ENCODE data around the gene B3GAT2. TPM values are rescaled to one million over a fixed set of nuclear protein-coding genes. Genes with fewer than 3 reads are reported as not detected.

The B3GAT2 gene
- polyA plus RNA-seq, 1 of the 3 experiments (the other 2 are of a cell fraction): under 0.01 TPM

DNA sequence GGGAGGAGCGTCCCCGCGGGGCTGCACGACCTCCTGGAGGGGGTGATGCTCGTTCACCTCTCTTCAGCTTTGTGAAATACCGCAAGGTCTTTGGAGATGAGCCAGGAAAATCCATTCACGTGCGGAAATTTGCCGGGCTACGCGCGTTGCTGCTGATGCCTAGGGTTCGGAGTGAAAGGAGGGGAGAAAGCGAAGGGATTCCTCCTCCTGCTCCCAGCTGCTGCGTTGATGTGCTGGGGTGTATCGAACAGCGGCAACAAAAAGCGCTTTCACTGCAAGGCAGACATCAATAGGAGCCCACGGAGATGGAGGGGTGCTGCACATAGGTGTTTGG is 391 bp upstream of the B3GAT2 start:
- TF ChIP-seq FOXM1 (IDR thresholded peaks at IDR 0.05; ENCODE audit: low read depth): no peak
- no peak for TF ChIP-seq ELF1 (IDR thresholded peaks at IDR 0.05)
- TF ChIP-seq SIN3A (IDR thresholded peaks at IDR 0.05; ENCODE audit: borderline replicate concordance, low read depth, low read length): no peak
- no peak for TF ChIP-seq NFIC (IDR thresholded peaks at IDR 0.05; ENCODE audit: borderline replicate concordance)
- TF ChIP-seq POLR2AphosphoS5 (IDR thresholded peaks at IDR 0.05; ENCODE audit: low read depth, low read length): no peak
- TF ChIP-seq TAF1 (IDR thresholded peaks at IDR 0.05; ENCODE audit: borderline replicate concordance, low read depth, low read length): no peak
- TF ChIP-seq, protein P1, sequence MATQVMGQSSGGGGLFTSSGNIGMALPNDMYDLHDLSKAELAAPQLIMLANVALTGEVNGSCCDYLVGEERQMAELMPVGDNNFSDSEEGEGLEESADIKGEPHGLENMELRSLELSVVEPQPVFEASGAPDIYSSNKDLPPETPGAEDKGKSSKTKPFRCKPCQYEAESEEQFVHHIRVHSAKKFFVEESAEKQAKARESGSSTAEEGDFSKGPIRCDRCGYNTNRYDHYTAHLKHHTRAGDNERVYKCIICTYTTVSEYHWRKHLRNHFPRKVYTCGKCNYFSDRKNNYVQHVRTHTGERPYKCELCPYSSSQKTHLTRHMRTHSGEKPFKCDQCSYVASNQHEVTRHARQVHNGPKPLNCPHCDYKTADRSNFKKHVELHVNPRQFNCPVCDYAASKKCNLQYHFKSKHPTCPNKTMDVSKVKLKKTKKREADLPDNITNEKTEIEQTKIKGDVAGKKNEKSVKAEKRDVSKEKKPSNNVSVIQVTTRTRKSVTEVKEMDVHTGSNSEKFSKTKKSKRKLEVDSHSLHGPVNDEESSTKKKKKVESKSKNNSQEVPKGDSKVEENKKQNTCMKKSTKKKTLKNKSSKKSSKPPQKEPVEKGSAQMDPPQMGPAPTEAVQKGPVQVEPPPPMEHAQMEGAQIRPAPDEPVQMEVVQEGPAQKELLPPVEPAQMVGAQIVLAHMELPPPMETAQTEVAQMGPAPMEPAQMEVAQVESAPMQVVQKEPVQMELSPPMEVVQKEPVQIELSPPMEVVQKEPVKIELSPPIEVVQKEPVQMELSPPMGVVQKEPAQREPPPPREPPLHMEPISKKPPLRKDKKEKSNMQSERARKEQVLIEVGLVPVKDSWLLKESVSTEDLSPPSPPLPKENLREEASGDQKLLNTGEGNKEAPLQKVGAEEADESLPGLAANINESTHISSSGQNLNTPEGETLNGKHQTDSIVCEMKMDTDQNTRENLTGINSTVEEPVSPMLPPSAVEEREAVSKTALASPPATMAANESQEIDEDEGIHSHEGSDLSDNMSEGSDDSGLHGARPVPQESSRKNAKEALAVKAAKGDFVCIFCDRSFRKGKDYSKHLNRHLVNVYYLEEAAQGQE (IDR thresholded peaks at IDR 0.05; ENCODE audit: low read depth, low read length): no peak
- no peak for TF ChIP-seq EZH2phosphoT487 (IDR thresholded peaks at IDR 0.05; ENCODE audit: borderline replicate concordance, low read depth)
- no peak for TF ChIP-seq FOSL2 (IDR thresholded peaks at IDR 0.05; ENCODE audit: borderline replicate concordance, low read depth)
- no peak for TF ChIP-seq NRF1 (IDR thresholded peaks at IDR 0.05; ENCODE audit: low read depth, low read length)
- no peak for TF ChIP-seq PBX3 (IDR thresholded peaks at IDR 0.05)
- TF ChIP-seq RCOR1 (IDR thresholded peaks at IDR 0.05; ENCODE audit: low read length): no peak
- no peaks in the 10 kb centered on the region for H4K20me1 ChIP-seq (ENCODE audit: insufficient read depth)
- H3K9me2 ChIP-seq: no peaks in the 10 kb centered on the region
- POLR2A ChIA-PET: no interaction called here
- peak overlapping the region; percentile 52 to 67 for H3K4me3 ChIP-seq (ENCODE audit: low read depth in 2 of 2, low read length in 1 of 2)
- H3K9me3 ChIP-seq: no peaks in the 10 kb centered on the region
- H3K9ac ChIP-seq: no peak overlapping the region
- CTCF ChIA-PET: interaction anchor here (0.7 to 4.5 kb wide), 11 partner anchors 10 to 736 kb away, joined by 3 to 36 read pairs (median 8); no protein-coding TSS in a partner anchor
- H3K79me2 ChIP-seq (ENCODE audit: insufficient read depth): no peaks in the 10 kb centered on the region
- 31% methylated on average over 19 of the region's 19 CpGs for WGBS (ENCODE audit: low lambda C conversion rate)
- no peak for DNase-seq
- peaks cover 36% of the 10 kb centered on the region for H3K27me3 ChIP-seq (ENCODE audit: insufficient read depth)
- peak overlapping the region; percentile 92 for H3K4me2 ChIP-seq
- H3K27ac ChIP-seq (ENCODE audit: low read depth in 2 of 2, low read length in 1 of 2): no peak overlapping the region
- H3F3A ChIP-seq (replicated peaks; ENCODE audit: insufficient read depth): no peaks in the 10 kb centered on the region
- peaks cover 0 to 14% of the 10 kb centered on the region in 2 experiments; a peak in 1 of 4 replicates for H3K4me1 ChIP-seq (ENCODE audit: control insufficient read depth in 1 of 2, insufficient read depth in 2 of 2, low read depth in 1 of 2, low read length in 1 of 2)
- H3K36me3 ChIP-seq (replicated peaks in 1 of 2; ENCODE audit: control insufficient read depth in 1 of 2, insufficient read depth in 2 of 2, low read length in 1 of 2): no peaks in the 10 kb centered on the region
- H2AFZ ChIP-seq (ENCODE audit: low read depth): 0 out of 2 replicates have a peak overlapping the region, but pooled peaks have one; percentile 35

- Histone ChIP-seq H3K9me2 (no peaks in the 10 kb centered on the region), H3F3A (replicated peaks; ENCODE audit: insufficient read depth) (no peaks in the 10 kb centered on the region), H3K27ac (ENCODE audit: low read depth in 2 of 2, low read length in 1 of 2) (no peak overlapping the region), H3K27me3 (ENCODE audit: insufficient read depth) (peaks cover 36% of the 10 kb centered on the region), H3K9ac (no peak overlapping the region), H3K9me3 (no peaks in the 10 kb centered on the region), H2AFZ (ENCODE audit: low read depth) (peak overlapping the region; percentile 72; the same call in 1 of the 2 replicates), H3K36me3 (replicated peaks in 1 of 2; ENCODE audit: control insufficient read depth in 1 of 2, insufficient read depth in 2 of 2, low read length in 1 of 2) (no peaks in the 10 kb centered on the region), H3K4me3 (ENCODE audit: low read depth in 2 of 2, low read length in 1 of 2) (peak overlapping the region; percentile 52 to 67), H3K4me1 (ENCODE audit: control insufficient read depth in 1 of 2, insufficient read depth in 2 of 2, low read depth in 1 of 2, low read length in 1 of 2) (peaks cover 0 to 14% of the 10 kb centered on the region in 2 experiments; a peak in 1 of 4 replicates), H3K4me2 (peak overlapping the region; percentile 92), H4K20me1 (ENCODE audit: insufficient read depth) (no peaks in the 10 kb centered on the region), H3K79me2 (ENCODE audit: insufficient read depth) (no peaks in the 10 kb centered on the region)
- CTCF ChIA-PET: interaction anchor here (0.7 to 4.5 kb wide), 44 partner anchors 8 to 917 kb away, joined by 3 to 36 read pairs (median 4); no protein-coding TSS in a partner anchor
- WGBS (ENCODE audit: low lambda C conversion rate): 0% methylated on average over 12 of the region's 27 CpGs
- POLR2A ChIA-PET: no interaction called here
- DNase-seq: no peak
- peak; percentile 20; the same call in 1 of the 2 replicates for TF ChIP-seq CTCF (IDR thresholded peaks at IDR 0.05)
- TF ChIP-seq NRF1 (IDR thresholded peaks at IDR 0.05; ENCODE audit: low read depth, low read length): no peak
Measured at GRCh38 chr6:70956191-70956450, 739 bp downstream of the B3GAT2 start.

All from SK-N-SH (cell line).